ENCODE results near the gene SHKBP1.

DNA sequence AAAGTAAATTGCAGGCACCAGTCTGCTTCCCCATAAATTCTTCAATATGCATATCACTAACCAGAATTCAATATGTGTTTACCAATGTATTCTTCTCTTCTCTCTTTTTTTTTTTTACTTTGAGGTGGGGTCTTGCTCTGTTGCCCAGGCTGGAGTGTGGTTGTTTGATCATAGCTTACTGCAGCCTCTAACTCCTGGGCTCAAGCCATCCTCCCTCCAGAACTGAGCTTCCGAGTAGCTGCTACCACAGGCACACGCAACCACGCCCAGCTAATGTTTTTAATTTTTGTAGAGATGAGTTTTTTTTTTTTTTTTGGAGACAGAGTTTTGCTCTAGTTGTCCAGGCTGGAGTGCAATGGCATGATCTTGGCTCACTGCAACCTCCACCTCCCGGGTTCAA is 41.3 kb downstream of the SHKBP1 start:
- no peak for TF ChIP-seq RFX5 (IDR thresholded peaks at IDR 0.05; ENCODE audit: borderline replicate concordance, low read depth, low read length)
- TF ChIP-seq GTF2F1 (IDR thresholded peaks at IDR 0.05; ENCODE audit: borderline replicate concordance, low read depth, low read length) = no peak
